Measurements from ENCODE around the gene MXD1. TPM values are rescaled to one million over a fixed set of nuclear protein-coding genes. Genes with fewer than 3 reads are reported as not detected.
A peak's percentile ranks its signal among the peaks of the same experiment; 100 is the strongest.

Gene MXD1
- total and polyA plus RNA-seq, 2 of the 4 experiments (the other 2 are of a cell fraction): 2.0 to 3.7 TPM

DNA sequence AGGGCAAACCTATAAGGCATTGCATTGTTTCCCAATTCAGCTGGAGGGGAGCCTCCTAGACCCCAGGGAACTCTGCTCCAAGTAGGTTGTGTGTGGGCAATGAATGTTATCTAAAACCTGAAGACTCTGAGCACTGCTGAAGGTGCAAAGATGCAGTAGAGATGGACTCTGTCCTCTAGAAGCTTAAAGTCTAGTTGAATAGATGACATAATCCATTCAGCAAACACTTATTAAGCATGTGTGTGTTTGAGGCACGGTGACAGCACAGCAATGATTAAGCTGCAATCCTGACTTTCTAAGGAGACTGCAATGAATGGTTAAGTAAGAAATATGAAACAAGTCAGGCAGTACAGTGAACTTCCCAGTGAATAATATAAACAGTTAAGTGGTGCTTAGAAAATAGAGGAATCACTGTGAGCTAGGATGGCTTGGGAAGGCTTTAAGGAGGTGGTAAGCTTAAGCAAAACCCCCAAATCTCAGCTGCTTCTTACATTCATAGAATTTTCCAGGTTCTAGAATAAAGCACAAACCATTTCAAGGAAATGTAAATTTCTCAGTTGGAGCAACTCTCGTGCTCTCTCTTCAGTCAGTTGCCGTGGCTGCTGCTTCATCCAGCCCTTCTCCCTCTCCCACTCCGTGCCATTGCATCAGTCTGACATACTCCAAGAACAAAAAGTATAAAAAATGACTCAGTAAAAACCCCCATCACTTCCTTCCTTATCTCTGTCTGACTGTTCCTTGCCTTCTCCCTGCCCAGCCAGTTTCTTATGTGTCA is 19.1 kb downstream of the MXD1 start:
- H2AFZ ChIP-seq (replicated peaks; ENCODE audit: low read length, poor library complexity): peak overlapping the region; percentile 8
- 0% methylated on average over 3 of the region's 4 CpGs; no CpG with 5 or more reads in 1 of the 2 experiments for WGBS, 2 experiments (ENCODE audit: extremely low coverage in 2 of 2, insufficient read length in 1 of 2)
- peak overlapping the region; percentile 7; the same call in 1 of the 2 replicates for H3K14ac ChIP-seq (replicated peaks; ENCODE audit: low read depth, low read length)
- peaks cover 16% of the 10 kb centered on the region for H3K9me1 ChIP-seq (ENCODE audit: insufficient read depth, low read length)
- H3K18ac ChIP-seq (ENCODE audit: low read depth, low read length): peak overlapping the region; percentile 10; the same call in 1 of the 2 replicates
- DNase-seq (peak; percentile 93), ATAC-seq (ENCODE audit: low read depth) (peak; percentile 87)
- dilution Hi-C loops (cut with HindIII; ENCODE audit: low sequenced_read_pairs, unreplicated experiment): no loop called here
- peaks cover 26% of the 10 kb centered on the region for H3K36me3 ChIP-seq (ENCODE audit: control insufficient read depth, insufficient read depth, low read length)
- intact Hi-C loops (cut with micrococcal nuclease): loop anchor here (2.0 to 5.0 kb wide), 3 partner anchors 17 to 208 kb away; no protein-coding TSS in a partner anchor
- H2AK5ac ChIP-seq (ENCODE audit: low read depth, low read length): no peak overlapping the region
- H3K56ac ChIP-seq (ENCODE audit: extremely low read depth, insufficient read depth, low read length): peak overlapping the region; percentile 79
- peak; percentile 59; the same call in 1 of the 2 replicates for TF ChIP-seq MXI1 (IDR thresholded peaks at IDR 0.05; ENCODE audit: borderline replicate concordance, low read depth, low read length)
- TF ChIP-seq SMC3 (IDR thresholded peaks at IDR 0.05; ENCODE audit: low read depth, low read length): peak; percentile 14; the same call in 1 of the 2 replicates
- TF ChIP-seq FOS (IDR thresholded peaks at IDR 0.05; ENCODE audit: low read depth, low read length): peak; percentile 84
- TF ChIP-seq, protein P1, sequence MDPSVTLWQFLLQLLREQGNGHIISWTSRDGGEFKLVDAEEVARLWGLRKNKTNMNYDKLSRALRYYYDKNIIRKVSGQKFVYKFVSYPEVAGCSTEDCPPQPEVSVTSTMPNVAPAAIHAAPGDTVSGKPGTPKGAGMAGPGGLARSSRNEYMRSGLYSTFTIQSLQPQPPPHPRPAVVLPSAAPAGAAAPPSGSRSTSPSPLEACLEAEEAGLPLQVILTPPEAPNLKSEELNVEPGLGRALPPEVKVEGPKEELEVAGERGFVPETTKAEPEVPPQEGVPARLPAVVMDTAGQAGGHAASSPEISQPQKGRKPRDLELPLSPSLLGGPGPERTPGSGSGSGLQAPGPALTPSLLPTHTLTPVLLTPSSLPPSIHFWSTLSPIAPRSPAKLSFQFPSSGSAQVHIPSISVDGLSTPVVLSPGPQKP (IDR thresholded peaks at IDR 0.05; ENCODE audit: borderline replicate concordance, low read depth, low read length): no peak
- TF ChIP-seq CEBPB (IDR thresholded peaks at IDR 0.05; ENCODE audit: low read depth, low read length): peak; percentile 96
- 0 out of 2 replicates have a peak, but pooled peaks have one; percentile 5 for TF ChIP-seq MAFK (IDR thresholded peaks at IDR 0.05; ENCODE audit: low read depth, low read length)
- TF ChIP-seq RAD21 (IDR thresholded peaks at IDR 0.05; ENCODE audit: low read length): no peak
- TF ChIP-seq, protein P2, sequence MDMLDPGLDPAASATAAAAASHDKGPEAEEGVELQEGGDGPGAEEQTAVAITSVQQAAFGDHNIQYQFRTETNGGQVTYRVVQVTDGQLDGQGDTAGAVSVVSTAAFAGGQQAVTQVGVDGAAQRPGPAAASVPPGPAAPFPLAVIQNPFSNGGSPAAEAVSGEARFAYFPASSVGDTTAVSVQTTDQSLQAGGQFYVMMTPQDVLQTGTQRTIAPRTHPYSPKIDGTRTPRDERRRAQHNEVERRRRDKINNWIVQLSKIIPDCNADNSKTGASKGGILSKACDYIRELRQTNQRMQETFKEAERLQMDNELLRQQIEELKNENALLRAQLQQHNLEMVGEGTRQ (IDR thresholded peaks at IDR 0.05; ENCODE audit: low read depth, low read length): 0 out of 2 replicates have a peak, but pooled peaks have one; percentile 2
- TF ChIP-seq NFE2L2 (IDR thresholded peaks at IDR 0.05; ENCODE audit: low read depth, low read length): peak; percentile 32; the same call in 1 of the 2 replicates
- TF ChIP-seq RFX5 (IDR thresholded peaks at IDR 0.05; ENCODE audit: low read depth, low read length): no peak
- no peak for TF ChIP-seq MAZ (IDR thresholded peaks at IDR 0.05; ENCODE audit: borderline replicate concordance, low read depth, low read length)
- peak; percentile 81 for TF ChIP-seq BHLHE40 (IDR thresholded peaks at IDR 0.05; ENCODE audit: low read depth, low read length)
- peak; percentile 72; the same call in 1 of the 2 replicates for TF ChIP-seq POLR2A (IDR thresholded peaks at IDR 0.05; ENCODE audit: low read depth, low read length)
- peak overlapping the region; percentile 32; the same call in 1 of the 3 replicates for H2BK15ac ChIP-seq (ENCODE audit: low read depth, low read length)
- H2BK20ac ChIP-seq (ENCODE audit: low read depth, low read length): peak overlapping the region; percentile 10
- peak overlapping the region; percentile 37 for H3K9ac ChIP-seq (ENCODE audit: low read depth, low read length)
- H3K4me2 ChIP-seq (ENCODE audit: low read depth, low read length): peak overlapping the region; percentile 39
- H3K4me1 ChIP-seq (ENCODE audit: control insufficient read depth, insufficient read depth, low read length): peaks cover 11% of the 10 kb centered on the region
- H3K4ac ChIP-seq (ENCODE audit: low read depth, low read length): peak overlapping the region; percentile 38
- no peaks in the 10 kb centered on the region for H4K20me1 ChIP-seq (ENCODE audit: insufficient read depth, low read length)
- peak overlapping the region; percentile 8; the same call in 1 of the 2 replicates for H3K4me3 ChIP-seq (ENCODE audit: insufficient read depth, low read depth, low read length)
- no peaks in the 10 kb centered on the region for H3K9me3 ChIP-seq (ENCODE audit: control insufficient read depth, insufficient read depth, low read length)
- H3K27ac ChIP-seq (ENCODE audit: insufficient read depth, low read length): peak overlapping the region; percentile 74
- H4K8ac ChIP-seq (ENCODE audit: low read depth in 2 of 2, low read length in 2 of 2): peak overlapping the region in 1 of 2 experiments; percentile 74; a peak in 3 of 4 replicates
- H2BK5ac ChIP-seq (ENCODE audit: low read depth, low read length, poor library complexity, severe bottlenecking): peak overlapping the region; percentile 36
- peak overlapping the region; percentile 56 for H4K91ac ChIP-seq (ENCODE audit: insufficient read depth, low read depth, low read length)
- in situ Hi-C loops (cut with MboI; ENCODE audit: low sequenced_read_pairs): no loop called here
- ChIA-PET POLR2A (ENCODE audit: unreplicated experiment) (interaction anchor here (0.5 kb wide), 1 partner anchor 39 kb away, joined by 3 read pairs; no protein-coding TSS in a partner anchor), CTCF (interaction anchor here (0.6 to 2.0 kb wide), 2 partner anchors 47 to 137 kb away, joined by 4 to 6 read pairs; no protein-coding TSS in a partner anchor)
- H3K27me3 ChIP-seq (ENCODE audit: control insufficient read depth, insufficient read depth, low read length): no peaks in the 10 kb centered on the region
- peaks cover 14 to 21% of the 10 kb centered on the region in 2 experiments for H3K79me1 ChIP-seq (ENCODE audit: low read depth in 1 of 2, low read length in 2 of 2)
- H3K23ac ChIP-seq (ENCODE audit: low read depth, low read length): peak overlapping the region; percentile 76
- BruUV-seq (replicated peaks): no TSS peak
- no peak overlapping the region for H2AK9ac ChIP-seq (replicated peaks; ENCODE audit: low read depth, low read length, poor library complexity)
- peak overlapping the region; percentile 66 for H2BK120ac ChIP-seq (ENCODE audit: low read depth, low read length)
- 0 out of 2 replicates have a peak overlapping the region, but pooled peaks have one; percentile 6 for H4K5ac ChIP-seq (ENCODE audit: low read depth, low read length)
